SKM-1 (cell line): Measurements from ENCODE around the gene CCDC187.

Source experiments
- DNase-seq: peaks from one replicate; lab custom pipeline; 2025; ENCODE audit not compliant: unreplicated experiment; lab: John Stamatoyannopoulos, UW

Gene CCDC187

GRCh38 chr9:136286359-136286986 is 17.4 kb downstream of the CCDC187 start:
- no peak for DNase-seq

GRCh38 chr9:136285501-136286358 is 18.2 kb downstream of the CCDC187 start:
- no peak for DNase-seq

GRCh38 chr9:136284951-136285350 is 18.9 kb downstream of the CCDC187 start:
- no peak for DNase-seq

DNA sequence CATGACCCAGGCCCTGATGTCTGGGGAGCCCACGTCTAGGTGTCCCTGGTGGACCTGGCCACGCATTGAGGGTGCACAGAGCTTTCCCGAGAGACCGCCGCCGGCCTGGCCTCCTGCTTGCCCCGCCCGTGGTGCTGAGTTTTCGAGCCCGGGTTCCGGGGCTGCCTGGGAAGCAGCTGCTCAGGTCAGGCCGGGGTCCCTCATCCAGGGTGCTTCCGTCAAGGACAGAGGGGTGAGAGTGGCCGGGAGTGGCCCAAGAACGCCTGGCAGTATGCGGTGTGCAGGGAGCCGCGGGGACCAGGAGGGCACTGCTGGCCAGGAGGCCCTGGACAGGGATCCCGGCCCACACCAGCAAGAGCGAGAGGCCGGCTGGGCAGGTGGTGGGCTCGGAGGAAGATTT is 19.6 kb downstream of the CCDC187 start:
- no peak for DNase-seq

DNA sequence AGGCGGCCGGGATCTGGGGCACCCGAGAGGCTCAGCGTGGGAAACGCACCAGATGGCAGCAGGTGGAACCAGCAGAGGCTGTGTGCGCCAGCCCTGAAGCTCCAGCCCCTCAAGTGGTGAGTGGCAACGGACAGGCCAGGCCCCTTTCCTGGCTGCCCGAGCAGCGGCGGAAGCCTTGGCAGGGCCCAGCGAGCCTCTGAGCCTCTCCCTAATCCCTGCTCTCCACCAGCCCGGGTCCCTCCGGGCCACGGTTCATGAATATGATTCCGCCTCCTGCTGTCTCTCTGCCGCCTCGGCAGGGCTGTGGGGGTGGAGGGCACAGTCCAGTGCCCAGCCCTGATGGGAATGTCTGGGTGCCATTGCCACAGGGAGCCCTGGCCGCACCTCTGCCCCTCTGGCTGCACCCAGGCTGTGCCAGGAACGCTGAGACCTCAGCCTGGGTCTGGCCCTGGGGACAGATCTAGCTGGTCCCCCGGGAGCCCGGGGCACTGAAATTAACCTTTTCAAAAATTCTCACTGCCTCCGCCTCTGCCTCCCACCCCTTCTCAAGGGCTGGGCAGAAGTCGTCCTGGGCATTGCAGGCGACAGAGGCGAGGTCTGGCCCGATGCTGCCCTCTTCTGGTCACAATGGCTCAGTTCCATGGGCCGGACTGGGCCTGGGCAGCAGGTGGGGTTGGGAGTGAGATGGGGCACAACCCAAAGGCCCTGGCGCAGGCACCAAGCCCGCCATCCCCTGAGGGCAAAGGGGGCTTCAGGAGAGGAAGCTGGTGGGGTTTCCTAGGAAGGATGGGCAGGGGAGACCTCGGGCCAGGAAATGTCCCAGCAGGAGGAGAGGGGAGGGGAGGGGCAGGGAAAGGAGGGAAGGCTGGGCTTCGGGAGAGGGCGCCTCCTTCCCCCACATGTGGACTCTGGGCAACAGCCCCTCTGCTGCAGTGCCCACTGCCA is 20.3 kb downstream of the CCDC187 start:
- DNase-seq = peak; percentile 51

GRCh38 chr9:136282272-136282861 is 21.5 kb downstream of the CCDC187 start:
- no peak for DNase-seq

GRCh38 chr9:136281421-136282271 is 22.2 kb downstream of the CCDC187 start:
- no peak for DNase-seq

DNA sequence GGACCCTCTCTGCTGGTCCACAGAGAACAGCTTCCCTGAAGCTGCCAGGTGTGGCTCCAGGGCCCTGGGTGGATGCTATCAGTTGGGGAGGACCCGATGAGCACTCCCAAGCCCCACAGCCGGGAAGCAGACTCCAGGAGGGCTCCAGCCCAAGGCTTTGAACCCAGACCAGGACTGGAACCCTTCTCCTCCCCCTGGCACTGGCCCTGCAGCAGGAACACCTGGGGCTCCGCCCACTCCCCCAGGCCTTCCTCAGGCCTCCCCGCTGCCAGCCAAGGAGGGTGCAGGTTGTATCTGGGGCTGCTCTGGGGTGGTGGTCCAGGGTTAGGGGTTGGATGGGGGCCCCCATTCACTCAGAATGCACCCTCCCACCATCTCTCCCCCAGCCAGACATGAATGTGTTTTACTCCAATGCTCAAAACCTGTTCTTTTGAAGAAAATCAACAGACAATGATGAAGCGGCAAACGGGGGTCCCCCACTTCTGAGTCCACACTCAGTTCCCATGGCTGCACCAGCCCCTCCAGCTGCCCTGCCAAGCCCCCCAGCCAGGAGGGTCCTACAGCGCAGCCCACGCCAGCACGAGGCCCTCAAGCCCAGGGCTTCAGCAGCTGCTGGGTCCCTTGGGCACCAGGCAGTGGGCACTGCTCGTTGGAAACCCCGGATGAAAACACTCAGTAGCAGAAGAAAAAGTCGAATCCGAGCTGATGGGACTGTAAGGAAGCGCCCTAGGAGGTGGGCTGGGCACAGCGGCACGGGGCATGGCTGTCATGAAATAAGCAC is 23.2 kb downstream of the CCDC187 start:
- no peak for DNase-seq

GRCh38 chr9:136279471-136279870 is 24.4 kb downstream of the CCDC187 start:
- DNase-seq = no peak

- DNase-seq = no peak
Measured at GRCh38 chr9:136278894-136279293, 25.0 kb downstream of the CCDC187 start.

- DNase-seq = no peak
Measured at GRCh38 chr9:136278221-136278620, 25.7 kb downstream of the CCDC187 start.

DNA sequence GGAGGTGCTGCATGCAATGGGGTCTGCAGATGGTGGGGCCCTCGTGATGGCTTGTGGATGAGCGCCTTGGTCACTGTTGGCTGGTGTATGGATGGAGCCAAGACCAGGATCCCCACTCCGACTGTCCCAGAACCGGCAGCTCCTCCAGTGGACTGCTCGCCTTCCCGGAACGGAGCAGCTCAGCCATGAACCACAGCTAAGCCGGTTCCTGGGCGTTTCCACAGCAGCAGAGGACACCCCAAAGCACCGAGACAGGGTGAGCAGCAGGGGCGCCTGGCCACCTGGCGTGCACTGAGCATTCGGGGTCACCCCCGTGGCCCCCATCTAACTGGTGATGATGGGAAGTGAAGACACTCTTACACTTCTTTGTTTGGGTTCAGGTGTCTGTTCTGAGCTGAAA is 26.1 kb downstream of the CCDC187 start:
- DNase-seq = no peak

GRCh38 chr9:136276716-136277115 is 27.2 kb downstream of the CCDC187 start:
- DNase-seq = no peak

GRCh38 chr9:136275655-136276429 is 28.1 kb downstream of the CCDC187 start:
- DNase-seq = no peak

- no peak for DNase-seq
Measured at GRCh38 chr9:136274786-136275654, 28.9 kb downstream of the CCDC187 start.

- no peak for DNase-seq
Measured at GRCh38 chr9:136273921-136274785, 29.7 kb downstream of the CCDC187 start.
